BJ (cell line): Measurements from ENCODE around the gene UST. TPM values are rescaled to one million over a fixed set of nuclear protein-coding genes. Genes with fewer than 3 reads are reported as not detected.

Experiments used
- CTCF ChIA-PET: fragments of 350-600 bp; formaldehyde crosslinking; extraction: SDS; loops from one replicate; lab custom pipeline; 2021; ENCODE audit warnings: antibody characterized with exemption, inconsistent platforms; lab: Yijun Ruan, JAX
- POLR2A ChIA-PET: fragments of 300-600 bp; sonication (Branson Sonifier 250); formaldehyde crosslinking; extraction: SDS; loops from one replicate; lab custom pipeline; 2021; ENCODE audit warnings: antibody characterized with exemption; lab: Charles Lee
- DNase-seq: peaks from one replicate; pipeline ENCODE4 v3.0.0-alpha.2; 2011; ENCODE audit warnings: low read depth
- H3K27me3 ChIP-seq: 2 replicates; pipeline ENCODE4 v1.6.0; 2011; ENCODE audit warnings: low read length; ENCODE audit not compliant: control insufficient read depth, insufficient read depth
- H3K36me3 ChIP-seq: 2 replicates; pipeline ENCODE4 v1.5.1; 2011; ENCODE audit warnings: low read length; ENCODE audit not compliant: control insufficient read depth, insufficient read depth
- H3K4me3 ChIP-seq: 2 replicates; pipeline ENCODE4 v1.5.1; 2011; ENCODE audit warnings: low read depth, mild to moderate bottlenecking, control low read depth, low read length
- polyA plus RNA-seq: library from polyadenylated mRNA; depleted of rRNA; stranded (reverse); fragments of >200 nt; gene quantifications from 2 replicates; pipeline ENCODE4 v1.2.3, GENCODE V29; 2011
- TF ChIP-seq, protein P1 (sequence below): IDR thresholded peaks from 2 replicates; pipeline ENCODE4 v1.5.1; 2011; ENCODE audit warnings: low read depth, mild to moderate bottlenecking, control low read depth, inconsistent platforms, low read length, moderate library complexity; ENCODE audit not compliant: insufficient read depth

Gene UST
- polyA plus RNA-seq, 1 experiment = 6.8 TPM

DNA sequence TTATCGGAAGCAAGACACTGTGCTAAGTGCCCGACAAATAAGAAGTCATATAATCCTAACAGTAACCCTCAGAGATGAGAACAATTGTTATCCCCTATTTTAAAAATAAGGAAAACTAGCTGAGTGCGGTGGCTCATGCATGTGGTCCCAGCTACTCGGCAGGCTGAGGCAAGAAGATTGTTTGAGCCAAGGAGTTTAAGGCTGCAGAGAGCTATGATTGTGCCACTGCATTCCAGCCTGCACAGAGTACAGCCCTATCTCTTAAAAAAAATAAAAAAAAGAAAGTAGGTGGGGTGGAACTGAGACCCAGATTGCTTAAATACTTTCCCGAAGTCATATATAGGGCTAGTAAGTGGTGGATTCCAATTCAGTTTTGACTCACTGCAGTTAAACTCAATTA, 84.7 kb downstream of the UST start:
- ChIA-PET POLR2A (no interaction called here), CTCF (no interaction called here)
- TF ChIP-seq, protein P1, sequence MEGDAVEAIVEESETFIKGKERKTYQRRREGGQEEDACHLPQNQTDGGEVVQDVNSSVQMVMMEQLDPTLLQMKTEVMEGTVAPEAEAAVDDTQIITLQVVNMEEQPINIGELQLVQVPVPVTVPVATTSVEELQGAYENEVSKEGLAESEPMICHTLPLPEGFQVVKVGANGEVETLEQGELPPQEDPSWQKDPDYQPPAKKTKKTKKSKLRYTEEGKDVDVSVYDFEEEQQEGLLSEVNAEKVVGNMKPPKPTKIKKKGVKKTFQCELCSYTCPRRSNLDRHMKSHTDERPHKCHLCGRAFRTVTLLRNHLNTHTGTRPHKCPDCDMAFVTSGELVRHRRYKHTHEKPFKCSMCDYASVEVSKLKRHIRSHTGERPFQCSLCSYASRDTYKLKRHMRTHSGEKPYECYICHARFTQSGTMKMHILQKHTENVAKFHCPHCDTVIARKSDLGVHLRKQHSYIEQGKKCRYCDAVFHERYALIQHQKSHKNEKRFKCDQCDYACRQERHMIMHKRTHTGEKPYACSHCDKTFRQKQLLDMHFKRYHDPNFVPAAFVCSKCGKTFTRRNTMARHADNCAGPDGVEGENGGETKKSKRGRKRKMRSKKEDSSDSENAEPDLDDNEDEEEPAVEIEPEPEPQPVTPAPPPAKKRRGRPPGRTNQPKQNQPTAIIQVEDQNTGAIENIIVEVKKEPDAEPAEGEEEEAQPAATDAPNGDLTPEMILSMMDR = no peak
- Histone ChIP-seq H3K27me3 (no peaks in the 10 kb centered on the region), H3K36me3 (no peaks in the 10 kb centered on the region), H3K4me3 (no peak overlapping the region)
- DNase-seq = peak; percentile 7

DNA sequence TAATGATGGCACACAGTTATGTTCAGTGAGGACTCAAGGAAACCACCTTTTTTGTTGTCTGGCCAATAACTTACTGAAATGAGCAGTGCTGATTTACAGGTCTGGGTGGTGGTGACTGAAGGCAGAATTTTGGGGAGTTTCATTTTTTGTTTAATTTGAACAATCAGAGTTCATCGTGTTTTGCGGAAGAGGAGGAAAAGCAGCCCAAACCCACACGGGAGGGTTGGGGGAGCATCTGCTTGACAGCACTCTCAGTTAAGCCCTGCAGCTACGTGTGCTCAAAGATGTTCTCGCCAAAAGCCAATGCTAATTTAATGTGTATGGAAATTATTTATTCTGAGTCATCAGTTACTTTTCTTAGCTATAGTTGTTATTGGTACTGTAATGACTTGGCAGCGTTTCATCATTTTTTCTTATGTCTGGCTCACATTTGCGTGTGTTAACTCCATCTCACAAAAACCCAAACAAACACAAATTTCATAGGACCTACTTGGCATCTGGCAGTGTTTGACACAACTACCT, 89.2 kb downstream of the UST start:
- Histone ChIP-seq H3K4me3 (no peak overlapping the region), H3K27me3 (no peaks in the 10 kb centered on the region), H3K36me3 (no peaks in the 10 kb centered on the region)
- ChIA-PET POLR2A (interaction anchor here (0.6 kb wide), 1 partner anchor 300 kb away, joined by 3 read pairs; no protein-coding TSS in a partner anchor), CTCF (no interaction called here)
- peak; percentile 88 for DNase-seq
- TF ChIP-seq, protein P1 = no peak

DNA sequence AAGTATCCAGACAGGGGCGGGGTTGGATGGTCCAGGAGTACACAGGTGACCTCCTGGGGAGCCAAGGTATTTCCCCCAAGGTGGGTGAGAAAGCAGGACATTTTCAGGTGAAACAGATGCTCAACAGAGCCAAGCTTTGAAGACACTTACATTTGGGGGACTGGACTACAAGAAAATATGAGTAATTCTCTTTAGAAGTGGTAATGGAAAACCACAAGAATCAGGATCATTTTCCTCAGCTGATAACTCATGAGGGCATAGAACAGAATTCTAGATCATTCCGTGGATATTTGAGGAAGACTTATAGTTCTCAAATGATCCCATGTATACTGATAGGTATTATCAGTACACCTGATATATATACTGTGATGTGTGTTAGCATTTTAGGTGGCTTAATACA, 89.9 kb downstream of the UST start:
- Histone ChIP-seq H3K36me3 (no peaks in the 10 kb centered on the region), H3K27me3 (no peaks in the 10 kb centered on the region), H3K4me3 (no peak overlapping the region)
- DNase-seq = no peak
- ChIA-PET POLR2A (no interaction called here), CTCF (no interaction called here)
- TF ChIP-seq, protein P1 = no peak

DNA sequence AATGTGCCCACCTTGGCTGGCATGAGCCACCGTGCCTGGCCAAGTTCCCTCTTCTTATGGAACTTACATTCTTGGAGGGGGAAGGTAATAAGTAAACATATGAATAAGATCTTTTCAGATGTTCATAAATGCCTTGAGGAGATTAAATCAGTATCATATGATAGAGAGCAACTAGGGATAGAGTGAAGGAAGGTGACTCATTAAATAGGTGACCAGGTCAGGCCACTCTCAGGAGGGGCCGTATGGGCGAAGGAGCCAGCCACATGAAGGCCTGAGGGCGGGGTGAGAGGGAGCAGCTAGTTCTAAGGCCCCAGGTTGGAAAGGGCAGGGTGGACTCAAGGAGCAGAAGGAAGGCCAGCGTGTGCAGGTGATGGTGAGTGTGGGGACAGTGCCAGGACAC, 91.1 kb downstream of the UST start:
- TF ChIP-seq, protein P1 = no peak
- ChIA-PET CTCF (no interaction called here), POLR2A (no interaction called here)
- Histone ChIP-seq H3K4me3 (no peak overlapping the region), H3K27me3 (no peaks in the 10 kb centered on the region), H3K36me3 (no peaks in the 10 kb centered on the region)
- DNase-seq = no peak

DNA sequence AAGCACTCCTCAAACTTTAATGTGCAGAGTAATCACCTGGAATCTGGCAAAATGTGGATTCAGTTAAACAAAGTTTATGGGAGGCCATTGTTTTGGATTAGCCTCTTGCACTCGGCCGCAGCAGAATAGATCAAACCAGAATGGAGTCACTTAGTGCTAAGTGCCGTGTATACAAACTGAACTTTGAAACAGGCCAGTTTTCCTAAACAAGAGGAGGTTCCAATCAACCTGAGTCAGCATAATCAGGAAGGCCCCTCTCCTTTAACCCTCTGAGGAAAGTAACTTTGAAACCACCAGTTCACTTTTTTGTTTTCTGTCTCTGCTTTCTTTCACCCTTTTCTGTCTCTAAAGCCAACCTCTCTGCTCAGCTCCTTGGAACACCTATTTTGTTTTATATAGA, 92.2 kb downstream of the UST start:
- Histone ChIP-seq H3K36me3 (no peaks in the 10 kb centered on the region), H3K27me3 (no peaks in the 10 kb centered on the region), H3K4me3 (no peak overlapping the region)
- CTCF ChIA-PET = no interaction called here
- no peak for DNase-seq
- TF ChIP-seq, protein P1 = no peak
- POLR2A ChIA-PET = no interaction called here
